Prostate gland (tissue), 2 donors: Measurements from ENCODE around the gene PPL. TPM values are rescaled to one million over a fixed set of nuclear protein-coding genes. Genes with fewer than 3 reads are reported as not detected.

Source experiments
- DNase-seq: peaks from one replicate; pipeline ENCODE4 v3.0.0-alpha.2; 2019; ENCODE audit warnings: low spot score
- H3K27ac ChIP-seq, 2 donors: fragments of 200-600 bp; sonication (generic); 2 replicates each; pipeline ENCODE4 v1.5.1; 2017 to 2019
- H3K27me3 ChIP-seq: fragments of 200-600 bp; sonication (generic); replicated peaks from 2 replicates; pipeline ENCODE4 v1.5.1; 2019; ENCODE audit not compliant: insufficient read depth
- H3K36me3 ChIP-seq, 2 donors: fragments of 200-600 bp; sonication (generic); 1 replicate in 1 of 2; 2 replicates in 1 of 2; pipeline versions ENCODE4 v1.5.1 to v1.8.1; 2017 to 2019
- H3K4me1 ChIP-seq: fragments of 200-600 bp; sonication (generic); replicated peaks from 2 replicates; pipeline ENCODE4 v1.5.1; 2019
- H3K4me3 ChIP-seq, 2 donors: fragments of 200-600 bp; sonication (generic); 2 replicates each; pipeline ENCODE4 v1.5.1; 2017 to 2019
- H3K9me3 ChIP-seq: fragments of 200-600 bp; sonication (generic); 2 replicates; pipeline ENCODE4 v1.5.1; 2017
- POLR2A ChIP-seq: fragments of 450-650 bp; IDR thresholded peaks from one replicate; pipeline ENCODE4 v1.6.1; 2016; ENCODE audit warnings: antibody characterized with exemption, mild to moderate bottlenecking
- POLR2AphosphoS5 ChIP-seq: sonication (generic); formaldehyde crosslinking; IDR thresholded peaks from one replicate; pipeline ENCODE4 v1.6.1; 2017; ENCODE audit warnings: antibody characterized with exemption
- WGBS: methylation state at CpG from one replicate; pipeline ENCODE4 v1.1.5; 2018; 5-methylcytosine and 5-hydroxymethylcytosine counted together
- intact Hi-C: fragments of 100-400 bp; cut with DNase I; formaldehyde crosslinking; loops from one replicate; pipeline ENCODE4 v1.14.2; 2022
- total RNA-seq, 2 donors: library from RNA; depleted of rRNA; stranded (reverse); fragments of >200 nt; gene quantifications; one replicate each; pipeline ENCODE4 v1.1.0, GENCODE V29; 2016
- TF ChIP-seq, protein P1 (sequence below), 4 experiments: fragments of 200-600 bp in 2 of 4; fragments of 450-650 bp in 2 of 4; sonication (generic) in 2 of 4; IDR thresholded peaks; 1 replicate in 3 of 4; 2 replicates in 1 of 4; pipeline ENCODE4 v1.5.1; 2016 to 2019; ENCODE audit warnings: antibody characterized with exemption in 4 of 4, mild to moderate bottlenecking in 2 of 4, moderate library complexity in 2 of 4

Gene PPL
- total RNA-seq, 2 donors from 2014 or later = 39.4 to 64.3 TPM

DNA sequence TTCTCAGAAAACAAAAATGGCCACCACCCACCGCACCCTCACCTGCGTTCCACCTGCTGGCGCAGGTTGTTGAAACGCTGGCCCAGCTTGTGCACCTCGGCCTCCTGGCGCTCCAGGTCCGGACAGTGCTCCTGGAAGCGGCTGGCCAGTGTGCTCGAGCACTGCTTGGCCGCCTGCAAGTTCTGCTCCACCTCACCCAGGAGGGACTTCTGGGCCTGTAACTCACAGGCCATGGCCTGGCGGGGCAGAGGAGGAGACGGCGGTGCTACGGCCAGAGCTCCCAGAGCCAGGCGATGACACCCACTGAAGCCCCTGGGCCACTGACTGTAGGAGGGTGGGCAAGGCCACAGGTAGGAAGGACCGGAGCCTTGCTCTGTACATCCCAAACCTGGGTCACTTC lies 46.3 kb downstream of the PPL start:
- TF ChIP-seq, protein P1, sequence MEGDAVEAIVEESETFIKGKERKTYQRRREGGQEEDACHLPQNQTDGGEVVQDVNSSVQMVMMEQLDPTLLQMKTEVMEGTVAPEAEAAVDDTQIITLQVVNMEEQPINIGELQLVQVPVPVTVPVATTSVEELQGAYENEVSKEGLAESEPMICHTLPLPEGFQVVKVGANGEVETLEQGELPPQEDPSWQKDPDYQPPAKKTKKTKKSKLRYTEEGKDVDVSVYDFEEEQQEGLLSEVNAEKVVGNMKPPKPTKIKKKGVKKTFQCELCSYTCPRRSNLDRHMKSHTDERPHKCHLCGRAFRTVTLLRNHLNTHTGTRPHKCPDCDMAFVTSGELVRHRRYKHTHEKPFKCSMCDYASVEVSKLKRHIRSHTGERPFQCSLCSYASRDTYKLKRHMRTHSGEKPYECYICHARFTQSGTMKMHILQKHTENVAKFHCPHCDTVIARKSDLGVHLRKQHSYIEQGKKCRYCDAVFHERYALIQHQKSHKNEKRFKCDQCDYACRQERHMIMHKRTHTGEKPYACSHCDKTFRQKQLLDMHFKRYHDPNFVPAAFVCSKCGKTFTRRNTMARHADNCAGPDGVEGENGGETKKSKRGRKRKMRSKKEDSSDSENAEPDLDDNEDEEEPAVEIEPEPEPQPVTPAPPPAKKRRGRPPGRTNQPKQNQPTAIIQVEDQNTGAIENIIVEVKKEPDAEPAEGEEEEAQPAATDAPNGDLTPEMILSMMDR (IDR thresholded peaks at IDR 0.05) = no peak
- TF ChIP-seq POLR2A = no peak
- TF ChIP-seq POLR2AphosphoS5 = no peak
- Histone ChIP-seq H3K4me1 (peaks cover 3% of the 10 kb centered on the region), H3K36me3 (peaks cover 7% of the 10 kb centered on the region in 2 donors), H3K4me3 (no peak overlapping the region), H3K27me3 (no peaks in the 10 kb centered on the region), H3K9me3 (no peaks in the 10 kb centered on the region), H3K27ac (no peak overlapping the region)
- no peak for DNase-seq
- WGBS = 89% methylated on average over 16 of the region's 16 CpGs
- intact Hi-C loops = no loop called here

GRCh38 chr16:4890026-4890425 lies 46.9 kb downstream of the PPL start:
- DNase-seq = no peak
- Histone ChIP-seq H3K4me3 (no peak overlapping the region), H3K27me3 (no peaks in the 10 kb centered on the region), H3K9me3 (no peaks in the 10 kb centered on the region), H3K27ac (peak overlapping the region in 1 of 2 donors; percentile 30), H3K36me3 (peaks cover 5 to 12% of the 10 kb centered on the region in 2 donors), H3K4me1 (peaks cover 3% of the 10 kb centered on the region)
- TF ChIP-seq, protein P1 (IDR thresholded peaks at IDR 0.05) = no peak
- no peak for TF ChIP-seq POLR2AphosphoS5
- no peak for TF ChIP-seq POLR2A
- intact Hi-C loops = no loop called here
- 88% methylated on average over 11 of the region's 11 CpGs for WGBS

DNA sequence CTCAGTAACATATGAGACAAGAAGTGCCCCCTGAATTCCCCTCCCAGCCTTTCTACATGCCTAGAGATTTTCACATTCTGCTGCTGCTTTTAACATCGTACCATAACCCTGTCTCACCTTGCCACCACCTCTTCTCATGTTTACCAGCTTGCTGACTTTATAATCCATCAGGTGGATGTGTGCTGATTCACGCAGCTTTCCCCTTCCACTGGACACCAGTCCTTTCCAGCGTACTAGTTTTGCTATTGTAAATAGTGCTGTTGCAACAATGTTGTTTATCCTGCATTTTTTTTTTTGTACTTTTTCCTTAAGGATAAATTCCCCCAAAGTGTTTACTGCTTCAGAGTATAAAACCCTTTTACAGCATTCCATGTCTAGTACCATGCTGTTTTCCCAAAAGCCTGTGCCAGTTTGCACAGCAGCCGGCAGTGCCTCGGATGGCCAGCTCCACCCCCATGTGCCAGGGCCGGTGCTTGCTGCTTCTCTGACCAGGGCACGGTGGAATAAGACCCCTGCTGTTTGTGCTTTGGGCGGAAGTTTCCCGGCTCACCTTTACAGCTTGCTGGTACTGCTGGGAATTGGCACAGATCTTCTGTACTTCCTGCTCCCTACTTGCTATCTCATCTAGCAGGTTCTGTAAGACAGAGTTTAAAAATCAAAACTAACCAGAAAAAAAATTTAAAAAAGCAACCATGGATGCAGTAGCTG lies 48.4 kb downstream of the PPL start:
- DNase-seq = peak; percentile 33
- peaks cover 7 to 27% of the 10 kb centered on the region in 2 donors for H3K36me3 ChIP-seq
- H3K27me3 ChIP-seq = no peaks in the 10 kb centered on the region
- 55% methylated on average over 9 of the region's 9 CpGs for WGBS
- TF ChIP-seq POLR2AphosphoS5 (no peak), POLR2A (no peak)
- TF ChIP-seq, protein P1 (IDR thresholded peaks at IDR 0.05) = no peak
- peak overlapping the region; percentile 1 to 42 for H3K27ac ChIP-seq
- no peak overlapping the region for H3K4me3 ChIP-seq
- intact Hi-C loops = no loop called here
- no peaks in the 10 kb centered on the region for H3K9me3 ChIP-seq
- H3K4me1 ChIP-seq = peaks cover 3% of the 10 kb centered on the region

DNA sequence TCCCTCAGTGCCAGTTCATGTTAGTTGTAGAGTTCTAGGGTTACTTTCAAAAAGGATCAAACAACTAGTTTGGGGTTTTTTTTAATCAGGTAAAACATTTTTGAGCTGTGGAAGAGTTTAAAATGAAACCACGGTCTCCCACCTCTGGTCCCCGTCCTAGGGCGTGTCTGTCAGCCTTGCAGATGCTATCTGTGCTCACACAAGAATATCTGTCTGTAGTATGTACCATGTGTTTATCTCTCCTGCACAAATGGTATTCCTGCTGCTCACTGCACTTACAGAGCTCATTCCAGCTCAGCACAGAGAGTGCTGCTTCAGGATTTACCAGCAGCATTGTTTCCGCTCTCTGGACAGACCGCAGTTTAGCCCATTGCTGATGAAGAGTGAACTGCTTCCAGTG lies 50.8 kb downstream of the PPL start:
- intact Hi-C loops = no loop called here
- H3K27me3 ChIP-seq = no peaks in the 10 kb centered on the region
- peaks cover 3% of the 10 kb centered on the region for H3K4me1 ChIP-seq
- TF ChIP-seq POLR2A = no peak
- TF ChIP-seq, protein P1 (IDR thresholded peaks at IDR 0.05) = no peak
- TF ChIP-seq POLR2AphosphoS5 = no peak
- no peak overlapping the region for H3K4me3 ChIP-seq
- WGBS = 88% methylated on average over 5 of the region's 5 CpGs
- no peak for DNase-seq
- no peak overlapping the region for H3K27ac ChIP-seq
- no peaks in the 10 kb centered on the region for H3K9me3 ChIP-seq
- H3K36me3 ChIP-seq = peaks cover 8 to 27% of the 10 kb centered on the region in 2 donors
